VCaP (cell line): Measurements from ENCODE around the gene KRT1.

ENCODE experiments used
- H3K27ac ChIP-seq: fragments of 450-650 bp; 2 replicates; pipeline ENCODE4 v1.5.1; 2017
- TF ChIP-seq, protein P1 (sequence below): fragments of 450-650 bp; conservative IDR thresholded peaks from 2 replicates; pipeline ENCODE4 v1.5.1; 2017; ENCODE audit warnings: mild to moderate bottlenecking, moderate library complexity

KRT1 gene

DNA sequence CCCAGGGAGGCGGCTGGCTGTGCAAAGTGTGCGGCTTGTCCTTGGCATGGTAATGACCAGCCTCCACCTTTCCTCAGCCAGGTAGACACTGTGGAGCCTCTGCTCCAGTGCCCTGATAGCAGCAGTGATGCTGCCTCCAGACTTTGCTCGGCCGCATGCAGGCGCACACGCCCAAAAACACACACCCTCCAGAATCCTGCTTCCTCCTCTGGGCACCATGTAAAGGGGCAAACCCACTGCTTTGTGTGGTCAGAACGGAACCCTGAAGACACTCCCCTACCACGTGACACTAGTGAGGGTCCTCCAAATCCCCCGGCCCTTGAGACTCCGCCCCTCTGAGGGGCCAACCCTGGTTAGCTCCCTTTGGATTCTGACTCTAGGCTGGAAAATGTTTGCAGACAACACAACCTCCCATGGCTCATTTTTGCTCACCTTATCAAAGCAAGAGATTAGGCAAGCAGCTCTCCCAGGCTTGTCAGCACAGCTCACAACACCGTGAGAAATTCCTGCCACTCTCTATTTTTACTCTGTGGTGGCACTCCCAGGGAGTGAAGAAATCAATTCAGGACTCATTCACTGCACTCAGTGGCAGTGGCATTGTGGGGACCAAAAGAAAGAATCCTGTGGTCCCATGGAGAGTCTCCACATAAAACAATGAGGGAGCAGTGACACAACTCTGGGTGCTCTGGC lies 18.6 kb upstream of the KRT1 start:
- TF ChIP-seq, protein P1, sequence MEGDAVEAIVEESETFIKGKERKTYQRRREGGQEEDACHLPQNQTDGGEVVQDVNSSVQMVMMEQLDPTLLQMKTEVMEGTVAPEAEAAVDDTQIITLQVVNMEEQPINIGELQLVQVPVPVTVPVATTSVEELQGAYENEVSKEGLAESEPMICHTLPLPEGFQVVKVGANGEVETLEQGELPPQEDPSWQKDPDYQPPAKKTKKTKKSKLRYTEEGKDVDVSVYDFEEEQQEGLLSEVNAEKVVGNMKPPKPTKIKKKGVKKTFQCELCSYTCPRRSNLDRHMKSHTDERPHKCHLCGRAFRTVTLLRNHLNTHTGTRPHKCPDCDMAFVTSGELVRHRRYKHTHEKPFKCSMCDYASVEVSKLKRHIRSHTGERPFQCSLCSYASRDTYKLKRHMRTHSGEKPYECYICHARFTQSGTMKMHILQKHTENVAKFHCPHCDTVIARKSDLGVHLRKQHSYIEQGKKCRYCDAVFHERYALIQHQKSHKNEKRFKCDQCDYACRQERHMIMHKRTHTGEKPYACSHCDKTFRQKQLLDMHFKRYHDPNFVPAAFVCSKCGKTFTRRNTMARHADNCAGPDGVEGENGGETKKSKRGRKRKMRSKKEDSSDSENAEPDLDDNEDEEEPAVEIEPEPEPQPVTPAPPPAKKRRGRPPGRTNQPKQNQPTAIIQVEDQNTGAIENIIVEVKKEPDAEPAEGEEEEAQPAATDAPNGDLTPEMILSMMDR = no peak
- no peak overlapping the region for H3K27ac ChIP-seq

DNA sequence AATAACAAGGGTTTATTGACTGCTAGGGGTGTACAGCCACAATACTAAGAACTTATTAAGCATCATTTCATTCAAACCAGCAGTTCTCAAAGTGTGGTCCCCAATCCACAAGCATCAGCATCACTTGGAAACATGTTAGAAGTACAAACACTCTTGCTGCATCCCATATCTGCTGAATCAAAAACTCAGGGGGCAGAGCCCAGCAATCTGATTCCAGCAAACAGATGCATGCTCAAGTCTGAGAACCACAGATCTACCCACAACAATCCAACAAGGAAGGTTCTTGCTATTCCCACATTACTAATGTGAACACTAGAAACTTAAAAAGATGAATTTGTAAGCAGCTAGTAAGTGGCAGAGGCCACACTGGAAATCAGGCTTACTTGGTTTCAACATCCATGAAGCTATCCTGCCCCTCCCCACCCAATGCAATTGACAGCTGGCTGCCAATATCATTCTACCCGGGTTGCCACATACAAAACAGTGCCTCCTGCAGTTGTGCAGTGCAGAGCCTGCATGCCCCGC lies 16.9 kb upstream of the KRT1 start:
- no peak overlapping the region for H3K27ac ChIP-seq
- TF ChIP-seq, protein P1 = no peak

DNA sequence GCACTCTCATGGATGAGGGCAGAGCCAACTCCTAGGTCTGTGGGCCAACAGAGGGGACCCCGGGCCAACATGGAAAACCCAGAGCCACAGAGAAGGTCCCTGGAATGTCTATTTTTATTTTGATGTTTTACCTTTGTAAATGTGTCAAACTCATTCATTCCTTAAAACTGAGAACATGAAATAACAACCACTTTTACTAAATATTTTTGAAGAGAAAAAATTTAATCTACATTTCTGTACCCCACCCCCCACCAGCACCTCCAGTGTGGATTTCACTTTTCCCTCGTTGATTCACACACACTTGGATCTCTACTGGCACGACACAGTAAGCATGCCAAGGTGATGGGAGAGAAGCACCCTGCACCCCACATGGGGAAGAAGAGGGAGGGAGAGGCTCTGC lies 16.4 kb upstream of the KRT1 start:
- H3K27ac ChIP-seq = no peak overlapping the region
- TF ChIP-seq, protein P1 = no peak

DNA sequence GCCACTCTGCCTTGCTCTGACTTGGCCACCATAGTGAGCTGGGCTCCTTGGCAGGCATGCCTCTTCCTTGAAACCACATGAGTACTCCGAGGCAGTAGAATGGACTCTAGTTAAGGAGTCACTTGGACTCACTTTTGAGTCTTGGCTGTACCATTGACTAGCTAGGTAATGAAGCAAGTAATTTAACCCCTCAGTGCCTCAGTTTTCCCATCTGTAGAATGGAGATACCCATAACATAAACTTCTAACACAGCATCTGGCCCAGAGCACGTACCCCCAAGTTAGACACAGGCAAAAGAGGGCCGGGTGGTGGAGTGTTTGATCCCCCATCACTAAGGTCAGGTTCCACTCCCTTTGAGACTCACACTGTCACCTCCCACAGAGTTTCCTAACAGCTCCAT lies 14.8 kb upstream of the KRT1 start:
- no peak overlapping the region for H3K27ac ChIP-seq
- TF ChIP-seq, protein P1 = no peak

DNA sequence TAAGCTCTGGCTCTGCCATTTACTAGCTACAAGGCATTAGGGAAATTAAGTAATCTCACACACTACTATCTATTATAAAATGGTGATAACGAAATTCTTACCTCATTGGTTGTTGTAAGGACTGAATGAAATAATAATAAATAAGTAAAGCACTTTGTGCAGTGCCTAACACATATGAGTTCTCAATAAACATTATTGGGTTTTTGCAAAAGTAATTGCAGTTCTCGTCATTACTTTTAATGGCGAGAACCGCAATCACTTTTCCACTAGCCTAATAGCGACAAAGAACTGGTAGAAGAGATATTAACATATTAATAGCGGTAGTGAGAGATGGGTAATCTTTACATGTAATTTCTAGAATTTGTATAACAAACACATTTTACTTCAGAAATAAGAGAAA lies 13.9 kb upstream of the KRT1 start:
- TF ChIP-seq, protein P1 = no peak
- H3K27ac ChIP-seq = no peak overlapping the region

DNA sequence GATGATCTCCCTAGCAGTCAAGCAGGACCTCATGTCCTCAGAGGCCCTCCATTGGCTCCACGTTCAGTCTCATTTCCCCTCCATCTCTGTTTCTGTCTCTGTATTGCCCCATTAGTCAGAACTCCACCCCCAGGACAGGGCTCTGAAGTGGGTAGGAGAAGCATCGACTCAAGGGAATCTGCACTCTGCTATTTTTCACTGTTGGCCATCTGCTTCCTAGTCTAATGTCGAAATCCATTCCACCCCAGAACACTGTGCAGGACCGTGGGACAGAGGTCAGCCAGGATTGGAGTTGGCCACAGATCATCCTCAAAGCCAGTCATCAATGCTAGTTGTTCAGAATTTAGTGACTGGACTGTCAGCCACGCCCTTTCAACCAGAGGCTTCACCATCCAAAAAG lies 13.1 kb upstream of the KRT1 start:
- TF ChIP-seq, protein P1 = no peak
- no peak overlapping the region for H3K27ac ChIP-seq

DNA sequence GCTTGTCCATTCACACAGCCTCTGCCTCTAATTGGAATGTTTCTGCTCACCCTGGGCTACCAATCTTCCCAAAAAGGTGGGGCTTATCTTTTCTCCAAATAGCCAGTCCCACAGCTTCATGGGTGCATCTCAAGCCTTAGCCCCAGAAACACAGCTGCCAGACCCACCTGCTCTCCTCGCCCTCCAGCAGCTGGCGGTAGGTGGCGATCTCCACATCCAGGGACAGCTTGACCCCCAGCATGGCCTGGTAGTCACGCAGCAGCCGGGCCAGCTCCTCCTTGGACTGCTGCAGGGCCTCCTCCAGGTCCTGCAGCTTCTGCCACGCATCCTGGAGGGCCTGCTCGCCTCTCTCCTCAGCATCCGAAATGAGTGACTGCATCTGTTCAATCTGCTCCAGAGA lies 12.0 kb upstream of the KRT1 start:
- TF ChIP-seq, protein P1 = no peak

More for the DNA sequence above, 12.0 kb upstream of the KRT1 start:
- H3K27ac ChIP-seq = no peak overlapping the region
